Keratinocyte (primary cell): ENCODE data around the gene B3GLCT. TPM values are rescaled to one million over a fixed set of nuclear protein-coding genes. Genes with fewer than 3 reads are reported as not detected.

ENCODE experiments used
- DNase-seq: peaks from one replicate; pipeline ENCODE4 v3.0.0-alpha.2; 2011; ENCODE audit warnings: low read depth, missing footprints, low spot score
- FAIRE-seq: peaks from 2 replicates; lab custom pipeline; 2011; peaks lifted over from hg19 to GRCh38; lab: Jason Lieb, UNC
- H2AFZ ChIP-seq: 2 replicates; pipeline ENCODE4 v1.6.0; 2012; ENCODE audit warnings: low read length, control low read depth, inconsistent platforms; ENCODE audit not compliant: control insufficient read depth
- H3K27ac ChIP-seq: 2 replicates; pipeline ENCODE4 v1.5.1; 2011; ENCODE audit warnings: low read length; ENCODE audit not compliant: control insufficient read depth, insufficient read depth
- H3K27me3 ChIP-seq: 3 replicates; pipeline ENCODE4 v1.6.0; 2011; ENCODE audit warnings: low read length; ENCODE audit not compliant: control insufficient read depth, insufficient read depth; ENCODE audit errors: extremely low read depth
- H3K36me3 ChIP-seq, 2 experiments: 2 replicates in 1 of 2; 3 replicates in 1 of 2; pipeline ENCODE4 v1.5.1; 2011; ENCODE audit warnings: low read length in 2 of 2, mild to moderate bottlenecking in 1 of 2; ENCODE audit not compliant: control insufficient read depth in 2 of 2, insufficient read depth in 2 of 2; ENCODE audit errors: extremely low read depth in 1 of 2
- H3K4me1 ChIP-seq: 3 replicates; pipeline ENCODE4 v1.5.1; 2011; ENCODE audit warnings: low read length; ENCODE audit not compliant: control insufficient read depth, insufficient read depth; ENCODE audit errors: extremely low read depth
- H3K4me2 ChIP-seq: 3 replicates; pipeline ENCODE4 v1.6.0; 2011; ENCODE audit warnings: low read depth, low read length; ENCODE audit not compliant: control insufficient read depth, insufficient read depth; ENCODE audit errors: extremely low read depth
- H3K4me3 ChIP-seq, 3 experiments: fragments of 200-600 bp in 1 of 3; sonication (generic) in 1 of 3; 2 replicates in 2 of 3; 3 replicates in 1 of 3; pipeline ENCODE4 v1.5.1; 2011 to 2016; ENCODE audit warnings: low read length in 3 of 3, mild to moderate bottlenecking in 3 of 3, control low read depth in 2 of 3, inconsistent platforms in 1 of 3, low read depth in 1 of 3, mixed read lengths in 1 of 3, mixed run types in 1 of 3, moderate library complexity in 1 of 3; ENCODE audit not compliant: control insufficient read depth in 2 of 3, insufficient read depth in 2 of 3; ENCODE audit errors: extremely low read depth in 1 of 3
- H3K79me2 ChIP-seq: 2 replicates; pipeline ENCODE4 v1.6.0; 2012; ENCODE audit warnings: low read length; ENCODE audit not compliant: control insufficient read depth, insufficient read depth
- H3K9ac ChIP-seq: 3 replicates; pipeline ENCODE4 v1.6.0; 2011; ENCODE audit warnings: low read length; ENCODE audit not compliant: control insufficient read depth, insufficient read depth; ENCODE audit errors: extremely low read depth
- H3K9me1 ChIP-seq: 3 replicates; pipeline ENCODE4 v1.6.0; 2011; ENCODE audit warnings: low read length; ENCODE audit not compliant: control insufficient read depth, insufficient read depth; ENCODE audit errors: extremely low read depth
- H3K9me3 ChIP-seq: 2 replicates; pipeline ENCODE4 v1.5.1; 2012; ENCODE audit warnings: low read depth, low read length; ENCODE audit not compliant: control insufficient read depth
- H4K20me1 ChIP-seq: 3 replicates; pipeline ENCODE4 v1.6.0; 2011; ENCODE audit warnings: low read length; ENCODE audit not compliant: control insufficient read depth, insufficient read depth; ENCODE audit errors: extremely low read depth
- CTCF ChIP-seq, 3 experiments: IDR thresholded peaks in 1 of 3; conservative IDR thresholded peaks in 1 of 3; optimal IDR thresholded peaks in 1 of 3; 2 replicates in 2 of 3; 3 replicates in 1 of 3; pipeline versions ENCODE3 to v1.5.1; 2011; ENCODE audit warnings: low read length in 3 of 3, mild to moderate bottlenecking in 3 of 3, moderate library complexity in 2 of 3, control low read depth in 1 of 3, inconsistent platforms in 1 of 3; ENCODE audit not compliant: insufficient read depth in 2 of 3; ENCODE audit errors: extremely low read depth in 1 of 3
- EZH2 ChIP-seq: IDR thresholded peaks from one replicate; pipeline ENCODE4 v1.6.1; 2012; ENCODE audit warnings: inconsistent platforms, mild to moderate bottlenecking, low read length, moderate library complexity
- dilution Hi-C: fragments of 300-500 bp; cut with MboI; formaldehyde crosslinking; loops from one replicate; pipeline ENCODE4 v1.7.0; 2020; ENCODE audit warnings: low sequenced_read_pairs; ENCODE audit not compliant: extremely low pct_ligation_motif_present
- polyA plus RNA-seq, 5 experiments: library from polyadenylated mRNA; depleted of rRNA in 3 of 5; stranded (reverse) in 3 of 5; stranded (forward) in 1 of 5; unstranded in 1 of 5; fragments of >200 nt; gene quantifications; 1 replicate in 1 of 5; 2 replicates in 3 of 5; 3 replicates in 1 of 5; pipeline versions ENCODE4 v1.2.1 to v1.2.3, GENCODE V29; 2011 to 2012; ENCODE audit warnings: missing spikeins in 2 of 5, low read depth in 1 of 5, low replicate concordance in 1 of 5

Gene B3GLCT
- polyA plus RNA-seq, 1 donor (not counting 4 experiments of a cell fraction or from before 2014, with no cell fraction given) = 4.4 TPM

GRCh38 chr13:31209172-31209840, 9.5 kb downstream of the B3GLCT start:
- Histone ChIP-seq H2AFZ (peak overlapping the region; percentile 18), H3K36me3 (no peaks in the 10 kb centered on the region), H3K4me2 (peak overlapping the region; percentile 4), H3K9me1 (no peaks in the 10 kb centered on the region), H3K4me3 (no peak overlapping the region), H4K20me1 (no peaks in the 10 kb centered on the region), H3K79me2 (peaks cover 2% of the 10 kb centered on the region), H3K27ac (no peak overlapping the region), H3K9me3 (no peaks in the 10 kb centered on the region), H3K27me3 (no peaks in the 10 kb centered on the region), H3K9ac (peak overlapping the region; percentile 4), H3K4me1 (peaks cover 20% of the 10 kb centered on the region)
- TF ChIP-seq CTCF (optimal IDR thresholded peaks at IDR 0.05 in 1 of 3, IDR thresholded peaks at IDR 0.05 in 1 of 3, conservative IDR thresholded peaks at IDR 0.05 in 1 of 3; ENCODE audit: extremely low read depth in 1 of 3, insufficient read depth in 2 of 3, low read length in 3 of 3) (no peak), EZH2 (no peak)
- DNase-seq (no peak), FAIRE-seq (no peak)
- dilution Hi-C loops = no loop called here

- H3K4me3 ChIP-seq = no peak overlapping the region
- TF ChIP-seq CTCF (optimal IDR thresholded peaks at IDR 0.05 in 1 of 3, IDR thresholded peaks at IDR 0.05 in 1 of 3, conservative IDR thresholded peaks at IDR 0.05 in 1 of 3; ENCODE audit: extremely low read depth in 1 of 3, insufficient read depth in 2 of 3, low read length in 3 of 3) (no peak), EZH2 (no peak)
- peaks cover 15% of the 10 kb centered on the region for H3K4me1 ChIP-seq
- dilution Hi-C loops = no loop called here
- no peaks in the 10 kb centered on the region for H3K36me3 ChIP-seq
- no peaks in the 10 kb centered on the region for H3K9me1 ChIP-seq
- FAIRE-seq (peak; percentile 71), DNase-seq (no peak)
- H4K20me1 ChIP-seq = no peaks in the 10 kb centered on the region
- no peak overlapping the region for H3K9ac ChIP-seq
- H3K4me2 ChIP-seq = peak overlapping the region; percentile 4
- H3K9me3 ChIP-seq = no peaks in the 10 kb centered on the region
- H3K79me2 ChIP-seq = peaks cover 2% of the 10 kb centered on the region
- H3K27me3 ChIP-seq = no peaks in the 10 kb centered on the region
- H3K27ac ChIP-seq = no peak overlapping the region
- H2AFZ ChIP-seq = no peak overlapping the region
Measured at GRCh38 chr13:31209841-31210210, 10.1 kb downstream of the B3GLCT start.
